ENCODE results near the gene FAM181B. TPM values are rescaled to one million over a fixed set of nuclear protein-coding genes. Genes with fewer than 3 reads are reported as not detected.
A peak's percentile ranks its signal among the peaks of the same experiment; 100 is the strongest.

FAM181B gene
- total RNA-seq, 1 donor from 2014 or later, result 1.8 TPM

GRCh38 chr11:82775218-82775617 is 41.6 kb upstream of the FAM181B start:
- no peaks in the 10 kb centered on the region for H3K27me3 ChIP-seq (ENCODE audit: control insufficient read depth, insufficient read depth, low read length)
- no peak overlapping the region for H3K4me3 ChIP-seq (ENCODE audit: low read depth, low read length)
- TF ChIP-seq CTCF (IDR thresholded peaks at IDR 0.05; ENCODE audit: insufficient read depth, low read length, severe bottlenecking), result no peak
- no peaks in the 10 kb centered on the region for H3K36me3 ChIP-seq (ENCODE audit: control insufficient read depth, insufficient read depth, low read length)
- FAIRE-seq (no peak), DNase-seq (ENCODE audit: low read depth) (no peak)

DNA sequence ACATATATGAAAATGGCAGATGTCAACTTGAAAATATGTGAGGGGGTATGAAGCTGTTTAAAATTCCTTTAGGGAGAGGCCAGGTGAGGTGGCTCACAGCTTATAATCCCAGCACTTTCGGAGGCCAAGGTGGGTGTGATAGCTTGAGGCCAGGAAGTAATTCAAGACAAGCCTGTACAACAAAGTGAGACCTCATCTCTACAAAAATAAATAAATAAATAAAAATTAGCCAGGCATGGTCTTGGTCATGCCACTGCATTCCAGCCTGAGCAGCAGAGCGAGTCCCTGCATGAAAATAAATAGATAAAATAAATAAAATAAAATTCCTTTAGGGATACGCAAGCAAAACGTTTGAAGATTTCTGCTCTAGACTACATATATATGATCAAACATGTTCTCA is 38.1 kb upstream of the FAM181B start:
- DNase-seq (ENCODE audit: low read depth), result peak; percentile 94
- no peak overlapping the region for H3K4me3 ChIP-seq (ENCODE audit: low read depth, low read length)
- TF ChIP-seq CTCF (IDR thresholded peaks at IDR 0.05; ENCODE audit: insufficient read depth, low read length, severe bottlenecking), result no peak
- H3K27me3 ChIP-seq (ENCODE audit: control insufficient read depth, insufficient read depth, low read length), result no peaks in the 10 kb centered on the region
- no peaks in the 10 kb centered on the region for H3K36me3 ChIP-seq (ENCODE audit: control insufficient read depth, insufficient read depth, low read length)
- no peak for FAIRE-seq

DNA sequence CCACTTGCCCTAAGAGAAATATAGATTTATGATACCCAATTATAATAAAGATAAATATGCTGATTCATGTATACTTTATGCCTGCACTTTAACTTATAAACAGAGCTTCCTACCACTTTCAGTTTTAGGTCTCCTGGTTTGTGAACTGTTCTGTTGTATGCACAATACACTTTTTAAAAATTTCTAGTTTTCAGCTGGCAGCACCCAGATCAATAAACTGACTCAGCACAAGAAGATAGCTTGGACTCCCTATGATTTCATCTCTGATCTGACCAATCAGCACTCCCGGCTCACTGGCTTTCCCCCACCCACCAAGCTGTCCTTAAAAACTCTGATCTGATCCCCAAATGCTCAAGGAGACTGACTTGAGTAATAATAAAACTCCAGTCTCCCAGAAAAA is 33.5 kb upstream of the FAM181B start:
- FAIRE-seq (no peak), DNase-seq (ENCODE audit: low read depth) (no peak)
- Histone ChIP-seq H3K27me3 (ENCODE audit: control insufficient read depth, insufficient read depth, low read length) (no peaks in the 10 kb centered on the region), H3K36me3 (ENCODE audit: control insufficient read depth, insufficient read depth, low read length) (no peaks in the 10 kb centered on the region), H3K4me3 (ENCODE audit: low read depth, low read length) (no peak overlapping the region)
- TF ChIP-seq CTCF (IDR thresholded peaks at IDR 0.05; ENCODE audit: insufficient read depth, low read length, severe bottlenecking), result no peak

GRCh38 chr11:82765466-82766034 is 31.9 kb upstream of the FAM181B start:
- no peaks in the 10 kb centered on the region for H3K27me3 ChIP-seq (ENCODE audit: control insufficient read depth, insufficient read depth, low read length)
- no peak for TF ChIP-seq CTCF (IDR thresholded peaks at IDR 0.05; ENCODE audit: insufficient read depth, low read length, severe bottlenecking)
- FAIRE-seq (no peak), DNase-seq (ENCODE audit: low read depth) (no peak)
- H3K4me3 ChIP-seq (ENCODE audit: low read depth, low read length), result no peak overlapping the region
- H3K36me3 ChIP-seq (ENCODE audit: control insufficient read depth, insufficient read depth, low read length), result no peaks in the 10 kb centered on the region

GRCh38 chr11:82763167-82763566 is 29.5 kb upstream of the FAM181B start:
- no peak for FAIRE-seq
- no peak for DNase-seq (ENCODE audit: low read depth)
- Histone ChIP-seq H3K36me3 (ENCODE audit: control insufficient read depth, insufficient read depth, low read length) (no peaks in the 10 kb centered on the region), H3K27me3 (ENCODE audit: control insufficient read depth, insufficient read depth, low read length) (no peaks in the 10 kb centered on the region), H3K4me3 (ENCODE audit: low read depth, low read length) (no peak overlapping the region)
- no peak for TF ChIP-seq CTCF (IDR thresholded peaks at IDR 0.05; ENCODE audit: insufficient read depth, low read length, severe bottlenecking)

DNA sequence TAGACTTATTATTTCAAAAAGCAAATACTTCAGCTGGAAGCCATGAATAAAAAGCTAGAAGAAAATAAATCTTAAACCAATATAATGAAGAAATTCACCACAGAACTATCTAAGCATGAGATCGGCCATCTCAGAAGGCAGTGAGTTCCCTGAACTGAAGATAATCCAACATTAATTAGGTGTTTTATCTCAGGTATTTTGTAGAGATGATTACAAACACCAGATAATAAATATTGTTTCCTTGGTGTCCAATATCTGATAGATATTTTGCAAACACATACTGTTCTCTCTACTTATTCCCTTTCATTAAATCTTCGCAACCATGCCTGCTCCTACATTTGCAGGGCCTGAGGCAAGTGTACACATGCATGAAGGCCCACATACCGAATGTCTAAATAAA is 26.0 kb upstream of the FAM181B start:
- Histone ChIP-seq H3K4me3 (ENCODE audit: low read depth, low read length) (no peak overlapping the region), H3K27me3 (ENCODE audit: control insufficient read depth, insufficient read depth, low read length) (no peaks in the 10 kb centered on the region), H3K36me3 (ENCODE audit: control insufficient read depth, insufficient read depth, low read length) (no peaks in the 10 kb centered on the region)
- TF ChIP-seq CTCF (IDR thresholded peaks at IDR 0.05; ENCODE audit: insufficient read depth, low read length, severe bottlenecking), result no peak
- FAIRE-seq (no peak), DNase-seq (ENCODE audit: low read depth) (no peak)
